DND-41 (cell line): ENCODE measurements around the gene PSMB9.

ENCODE experiments used
- ATAC-seq: fragments of 200-7000 bp; cut with Tn5 transposase; 3 replicates; pipeline ENCODE4 v1.9.1; 2021; ENCODE audit warnings: low read depth; ENCODE audit not compliant: insufficient read depth
- DNase-seq: peaks from one replicate; pipeline ENCODE4 v3.0.0-alpha.2; 2020
- H2AFZ ChIP-seq: 2 replicates; pipeline ENCODE4 v1.6.0; 2012; ENCODE audit warnings: low read depth, low read length
- H3K27ac ChIP-seq: 2 replicates; pipeline ENCODE4 v1.5.1; 2012; ENCODE audit warnings: low read length, inconsistent platforms
- H3K27me3 ChIP-seq: fragments of 200-600 bp; sonication (generic); 2 replicates; pipeline ENCODE4 v1.6.0; 2012; ENCODE audit warnings: low read length, mild to moderate bottlenecking, inconsistent platforms; ENCODE audit not compliant: insufficient read depth, poor library complexity
- H3K36me3 ChIP-seq: 2 replicates; pipeline ENCODE4 v1.5.1; 2012; ENCODE audit warnings: low read length, inconsistent platforms; ENCODE audit not compliant: insufficient read depth
- H3K4me1 ChIP-seq: 2 replicates; pipeline ENCODE4 v1.5.1; 2012; ENCODE audit warnings: mild to moderate bottlenecking, low read length; ENCODE audit not compliant: insufficient read depth
- H3K4me2 ChIP-seq: 2 replicates; pipeline ENCODE4 v1.6.0; 2012; ENCODE audit warnings: mild to moderate bottlenecking, moderate library complexity, low read length, inconsistent platforms; ENCODE audit not compliant: insufficient read depth
- H3K4me3 ChIP-seq, 2 experiments: fragments of 200-600 bp in 1 of 2; shearing (Covaris generic) in 1 of 2; 2 replicates each; pipeline ENCODE4 v1.5.1; 2012 to 2016; ENCODE audit warnings: inconsistent platforms in 2 of 2, low read length in 2 of 2, mild to moderate bottlenecking in 2 of 2, low read depth in 1 of 2, moderate library complexity in 1 of 2
- H3K79me2 ChIP-seq: 2 replicates; pipeline ENCODE4 v1.6.0; 2012; ENCODE audit warnings: low read length, inconsistent platforms; ENCODE audit not compliant: insufficient read depth
- H3K9ac ChIP-seq: 2 replicates; pipeline ENCODE4 v1.6.0; 2012; ENCODE audit warnings: low read depth, mild to moderate bottlenecking, inconsistent platforms, low read length, moderate library complexity
- H3K9me3 ChIP-seq: 2 replicates; pipeline ENCODE4 v1.5.1; 2012; ENCODE audit warnings: low read length, moderate library complexity, mild to moderate bottlenecking, inconsistent platforms; ENCODE audit not compliant: insufficient read depth, severe bottlenecking
- H4K20me1 ChIP-seq: 2 replicates; pipeline ENCODE4 v1.6.0; 2012; ENCODE audit warnings: low read length; ENCODE audit not compliant: insufficient read depth
- EZH2 ChIP-seq: IDR thresholded peaks from 3 replicates; pipeline ENCODE4 v1.6.1; 2012; ENCODE audit warnings: borderline replicate concordance, low read depth, mild to moderate bottlenecking, moderate library complexity, low read length, inconsistent platforms; ENCODE audit not compliant: severe bottlenecking
- TF ChIP-seq, protein P1 (sequence below): IDR thresholded peaks from 2 replicates; pipeline ENCODE4 v1.5.1; 2012; ENCODE audit warnings: borderline replicate concordance, low read length, moderate library complexity, mild to moderate bottlenecking; ENCODE audit not compliant: poor library complexity, severe bottlenecking; ENCODE audit errors: extremely low read depth

PSMB9 gene

DNA sequence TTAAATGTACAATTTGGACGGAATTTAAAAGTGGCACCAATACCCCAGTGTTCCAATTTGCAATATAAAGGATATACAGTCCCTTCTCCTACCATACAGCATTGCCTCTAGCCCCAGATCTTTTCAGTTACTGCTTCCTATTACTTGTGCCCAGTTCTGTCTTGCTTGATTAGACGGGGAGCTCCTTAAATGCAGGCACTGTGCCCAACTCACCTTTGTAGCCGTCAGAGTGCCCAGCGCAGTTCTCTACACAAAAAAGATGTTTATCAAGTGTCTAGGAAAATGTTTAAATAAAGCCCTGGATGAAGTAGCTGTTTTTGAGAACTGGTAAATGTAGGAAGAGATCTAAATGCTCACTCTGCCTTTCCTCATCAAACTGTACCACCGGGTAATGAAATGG is 23.1 kb upstream of the PSMB9 start:
- no peak overlapping the region for H3K27ac ChIP-seq
- no peaks in the 10 kb centered on the region for H3K79me2 ChIP-seq
- no peak overlapping the region for H2AFZ ChIP-seq
- no peaks in the 10 kb centered on the region for H4K20me1 ChIP-seq
- no peak overlapping the region for H3K4me3 ChIP-seq
- no peaks in the 10 kb centered on the region for H3K27me3 ChIP-seq
- peaks cover 71% of the 10 kb centered on the region for H3K36me3 ChIP-seq
- no peak overlapping the region for H3K9ac ChIP-seq
- TF ChIP-seq, protein P1, sequence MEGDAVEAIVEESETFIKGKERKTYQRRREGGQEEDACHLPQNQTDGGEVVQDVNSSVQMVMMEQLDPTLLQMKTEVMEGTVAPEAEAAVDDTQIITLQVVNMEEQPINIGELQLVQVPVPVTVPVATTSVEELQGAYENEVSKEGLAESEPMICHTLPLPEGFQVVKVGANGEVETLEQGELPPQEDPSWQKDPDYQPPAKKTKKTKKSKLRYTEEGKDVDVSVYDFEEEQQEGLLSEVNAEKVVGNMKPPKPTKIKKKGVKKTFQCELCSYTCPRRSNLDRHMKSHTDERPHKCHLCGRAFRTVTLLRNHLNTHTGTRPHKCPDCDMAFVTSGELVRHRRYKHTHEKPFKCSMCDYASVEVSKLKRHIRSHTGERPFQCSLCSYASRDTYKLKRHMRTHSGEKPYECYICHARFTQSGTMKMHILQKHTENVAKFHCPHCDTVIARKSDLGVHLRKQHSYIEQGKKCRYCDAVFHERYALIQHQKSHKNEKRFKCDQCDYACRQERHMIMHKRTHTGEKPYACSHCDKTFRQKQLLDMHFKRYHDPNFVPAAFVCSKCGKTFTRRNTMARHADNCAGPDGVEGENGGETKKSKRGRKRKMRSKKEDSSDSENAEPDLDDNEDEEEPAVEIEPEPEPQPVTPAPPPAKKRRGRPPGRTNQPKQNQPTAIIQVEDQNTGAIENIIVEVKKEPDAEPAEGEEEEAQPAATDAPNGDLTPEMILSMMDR = no peak
- no peak for TF ChIP-seq EZH2
- H3K9me3 ChIP-seq = no peaks in the 10 kb centered on the region
- H3K4me2 ChIP-seq = no peak overlapping the region
- H3K4me1 ChIP-seq = peaks cover under 1% of the 10 kb centered on the region; the same call in 1 of the 2 replicates
- ATAC-seq (no peak), DNase-seq (no peak)

DNA sequence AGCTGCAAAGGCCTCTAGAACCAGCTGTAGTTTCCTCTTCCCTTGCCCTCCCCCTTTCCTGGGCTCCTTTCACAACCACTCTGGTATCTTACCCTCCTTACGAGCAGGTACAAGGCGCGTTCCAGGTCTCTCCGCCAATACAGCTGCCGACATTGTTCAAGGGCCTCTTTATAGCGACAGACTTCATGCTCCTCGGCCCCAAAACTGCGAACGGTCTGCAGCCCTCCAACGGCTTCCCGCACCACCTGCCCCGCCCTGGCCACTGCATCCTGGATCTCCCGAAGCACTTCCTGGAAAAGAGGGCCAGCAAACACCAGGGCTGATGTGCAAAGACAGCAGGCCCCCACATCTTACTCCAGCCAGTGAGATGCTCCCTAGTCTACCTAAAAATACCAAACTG is 21.5 kb upstream of the PSMB9 start:
- Histone ChIP-seq H3K9ac (no peak overlapping the region), H3K27ac (no peak overlapping the region), H3K9me3 (no peaks in the 10 kb centered on the region), H3K4me3 (no peak overlapping the region), H3K4me1 (peaks cover 16% of the 10 kb centered on the region), H3K36me3 (peaks cover 80% of the 10 kb centered on the region), H2AFZ (no peak overlapping the region), H4K20me1 (no peaks in the 10 kb centered on the region), H3K4me2 (no peak overlapping the region), H3K79me2 (peaks cover 2% of the 10 kb centered on the region), H3K27me3 (no peaks in the 10 kb centered on the region)
- ATAC-seq (no peak), DNase-seq (no peak)
- TF ChIP-seq EZH2 = no peak
- TF ChIP-seq, protein P1 = no peak

DNA sequence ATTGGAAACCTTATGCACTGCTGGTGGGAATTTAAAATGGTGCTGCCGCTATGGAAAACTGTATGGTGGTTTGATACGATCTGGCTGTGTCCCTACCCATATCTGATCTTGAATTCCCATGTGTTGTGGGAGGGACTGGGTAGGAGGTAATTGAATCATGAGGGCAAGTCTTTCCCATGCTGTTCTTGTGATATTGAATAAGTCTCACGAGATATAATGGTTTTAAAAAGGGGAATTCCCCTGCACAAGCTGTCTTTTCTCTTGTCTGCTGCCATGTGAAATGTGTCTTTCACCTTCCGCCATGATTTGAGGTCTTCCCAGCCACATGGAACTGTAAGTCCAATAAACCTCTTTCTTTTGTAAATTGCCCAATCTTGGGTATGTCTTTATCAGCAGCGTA is 20.3 kb upstream of the PSMB9 start:
- H2AFZ ChIP-seq = no peak overlapping the region
- H3K9me3 ChIP-seq = no peaks in the 10 kb centered on the region
- H3K79me2 ChIP-seq = peaks cover 9% of the 10 kb centered on the region
- no peak overlapping the region for H3K4me2 ChIP-seq
- no peak overlapping the region for H3K4me3 ChIP-seq
- DNase-seq (no peak), ATAC-seq (no peak)
- H3K36me3 ChIP-seq = peaks cover 74% of the 10 kb centered on the region
- no peaks in the 10 kb centered on the region for H3K27me3 ChIP-seq
- H3K4me1 ChIP-seq = peaks cover 21% of the 10 kb centered on the region
- no peak overlapping the region for H3K9ac ChIP-seq
- H4K20me1 ChIP-seq = no peaks in the 10 kb centered on the region
- TF ChIP-seq, protein P1 = no peak
- TF ChIP-seq EZH2 = no peak
- H3K27ac ChIP-seq = no peak overlapping the region

DNA sequence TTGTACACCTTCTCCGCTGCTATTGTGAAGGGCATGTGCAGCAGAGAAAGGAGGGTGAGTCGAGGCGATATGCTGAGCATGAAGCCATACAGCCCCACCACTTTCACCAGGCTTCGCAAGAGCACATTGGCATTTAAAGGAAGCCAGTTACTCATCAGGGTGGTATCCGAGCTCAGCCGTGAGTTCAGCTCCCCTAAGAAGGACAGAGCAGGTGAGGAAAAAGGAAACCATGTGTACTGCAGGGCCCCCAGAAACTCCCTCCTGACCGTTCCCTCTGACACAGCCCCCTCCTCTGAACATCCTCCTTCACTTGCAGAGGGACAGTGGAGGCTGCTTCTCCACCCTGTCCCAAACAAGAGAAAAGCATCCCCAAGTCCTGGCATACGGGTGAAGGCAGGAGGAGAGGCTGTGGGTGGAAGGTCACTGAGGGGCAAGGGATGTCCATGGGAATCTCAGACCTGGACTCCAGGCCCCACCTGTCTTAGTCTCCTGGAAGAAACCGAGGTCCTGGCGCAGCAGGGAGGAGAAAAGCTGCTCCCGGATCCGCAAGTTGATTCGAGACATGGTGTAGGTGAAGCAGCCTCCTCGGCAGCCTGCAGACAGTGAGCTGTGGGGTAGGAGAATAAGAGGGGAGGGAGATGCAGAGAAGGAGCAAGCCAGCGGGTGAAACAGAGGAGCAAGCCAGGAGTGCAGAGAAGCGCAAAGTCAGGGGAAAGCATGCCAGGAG is 18.7 kb upstream of the PSMB9 start:
- no peak for TF ChIP-seq EZH2
- TF ChIP-seq, protein P1 = no peak
- H3K27me3 ChIP-seq = no peaks in the 10 kb centered on the region

More for the DNA sequence above, 18.7 kb upstream of the PSMB9 start:
- Histone ChIP-seq H3K9me3 (no peaks in the 10 kb centered on the region), H3K36me3 (peaks cover 57% of the 10 kb centered on the region), H3K79me2 (peaks cover 9% of the 10 kb centered on the region), H3K4me2 (no peak overlapping the region), H2AFZ (no peak overlapping the region), H3K9ac (no peak overlapping the region), H3K4me3 (no peak overlapping the region), H3K4me1 (peaks cover 29% of the 10 kb centered on the region), H3K27ac (no peak overlapping the region), H4K20me1 (no peaks in the 10 kb centered on the region)
- ATAC-seq (no peak), DNase-seq (no peak)
